PC-9 (cell line): Measurements from ENCODE around the gene MSLN.

ENCODE experiments used
- CTCF ChIP-seq: fragments of 200-600 bp; sonication (generic); conservative IDR thresholded peaks from 2 replicates; pipeline ENCODE4 v1.6.1; 2017; ENCODE audit warnings: mixed run types, antibody characterized with exemption, mild to moderate bottlenecking, moderate library complexity
- EZH2 ChIP-seq: fragments of 200-600 bp; sonication (generic); IDR thresholded peaks from 2 replicates; pipeline ENCODE4 v1.8.0; 2017; ENCODE audit warnings: antibody characterized with exemption, low read depth

GRCh38 chr16:741986-742629 lies 18.4 kb upstream of the MSLN start:
- TF ChIP-seq CTCF (no peak), EZH2 (no peak)
